GM19351 (cell line): ENCODE data around the gene USB1.

ENCODE experiments used
- ATAC-seq: cut with Tn5 transposase; IDR thresholded peaks from one replicate; pipeline ENCODE4 v1.9.1; 2021; ENCODE audit warnings: mild to moderate bottlenecking, moderate library complexity; ENCODE audit not compliant: unreplicated experiment

USB1 gene

DNA sequence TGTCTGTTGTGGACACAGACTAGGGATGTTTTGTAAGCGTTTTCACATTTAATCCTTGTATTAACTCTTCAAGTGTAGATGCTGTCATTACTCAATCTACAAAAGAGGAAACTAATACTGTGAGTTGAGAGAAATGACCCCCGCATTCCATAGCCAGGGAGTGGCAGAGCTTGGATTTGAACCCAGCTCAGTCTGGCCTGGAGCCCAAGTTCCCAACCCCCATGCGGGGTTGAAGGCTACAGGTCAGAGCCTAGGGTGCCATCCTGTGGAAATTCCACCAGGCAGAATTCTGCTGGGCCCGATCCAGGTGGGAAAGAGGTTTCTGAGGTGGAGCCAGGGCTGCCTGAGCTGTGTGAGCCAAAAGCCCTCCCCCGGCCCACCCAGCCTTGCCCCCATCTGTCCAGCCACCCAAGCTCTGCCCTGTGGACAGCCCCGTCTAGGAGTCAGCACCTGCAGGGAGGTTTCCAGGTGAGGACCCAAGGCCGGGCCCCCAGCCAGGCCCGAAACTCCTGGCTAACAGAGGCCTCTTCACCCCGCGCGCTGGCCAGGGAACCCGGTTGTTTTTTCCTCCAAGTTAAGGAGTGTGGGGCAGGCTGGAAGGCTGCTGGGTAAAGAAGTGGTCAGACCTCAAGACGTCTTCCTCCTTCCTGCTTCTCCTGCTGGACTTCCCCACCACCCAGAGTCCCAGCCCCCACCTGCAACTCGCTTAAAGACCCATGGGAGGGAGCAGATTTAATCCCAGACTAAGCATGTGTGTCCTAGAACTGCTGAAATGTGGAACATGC is 30.0 kb downstream of the USB1 start:
- ATAC-seq: no peak

GRCh38 chr16:58032710-58033293 is 31.6 kb downstream of the USB1 start:
- ATAC-seq: no peak

- no peak for ATAC-seq
Measured at GRCh38 chr16:58034128-58034685, 33.0 kb downstream of the USB1 start.

DNA sequence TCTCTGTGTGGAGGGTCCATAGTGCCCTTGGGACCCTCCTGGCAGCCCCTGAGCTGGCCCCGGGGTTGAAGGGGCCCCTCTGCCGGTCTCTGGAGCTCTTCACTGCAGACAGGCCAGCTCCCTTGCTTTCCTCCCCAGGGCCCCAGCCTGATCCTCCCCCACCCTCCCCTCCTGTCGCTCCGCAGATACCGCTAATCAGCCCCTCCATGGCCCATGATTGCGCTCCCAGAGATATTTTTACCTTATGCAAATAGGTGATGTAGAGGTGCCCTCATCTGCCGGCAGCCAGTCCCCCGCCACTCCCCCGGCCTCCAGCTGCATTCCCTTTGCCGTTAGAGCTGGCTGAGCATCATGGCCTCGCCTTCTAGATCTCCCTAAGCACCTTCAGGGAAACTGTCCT is 33.6 kb downstream of the USB1 start:
- no peak for ATAC-seq

DNA sequence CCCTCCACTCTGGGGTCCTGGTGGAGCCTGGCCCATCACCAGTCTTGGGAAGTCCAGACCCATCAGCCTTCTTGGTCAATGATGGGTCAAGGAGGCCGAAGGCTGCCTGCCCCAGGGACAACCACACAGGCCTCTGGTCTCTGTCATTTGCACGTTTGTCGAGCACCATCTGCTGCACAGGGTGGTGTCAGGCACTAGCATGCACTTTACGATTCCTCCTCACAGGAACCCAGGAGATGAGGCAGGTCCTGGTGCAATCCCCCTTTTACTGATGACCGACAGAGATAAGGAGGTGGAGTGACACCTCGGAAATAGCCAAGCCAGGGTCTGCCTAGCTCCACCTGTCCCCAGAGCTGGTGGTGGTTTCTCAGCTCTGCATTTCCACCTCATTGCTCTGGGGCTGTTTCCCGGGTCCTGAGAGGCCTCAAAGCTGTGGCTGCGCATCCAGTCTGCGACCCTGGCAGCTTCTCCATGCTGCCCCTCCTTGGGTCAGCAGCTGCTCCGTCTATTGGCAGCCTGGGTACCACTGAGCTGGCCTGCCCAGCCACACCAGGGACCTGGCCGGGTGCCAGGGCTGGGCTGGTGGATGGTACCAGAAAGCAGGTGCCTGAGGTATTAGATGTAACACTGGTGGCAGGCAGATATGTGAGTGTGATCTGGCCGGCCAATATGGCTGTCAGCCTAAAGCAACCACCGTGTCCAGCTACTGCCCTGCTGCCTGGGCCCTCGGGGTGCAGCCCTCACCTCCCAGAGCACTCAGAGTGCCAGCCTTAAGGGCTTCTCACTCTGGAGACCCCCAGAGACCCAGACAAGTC is 34.4 kb downstream of the USB1 start:
- ATAC-seq: no peak

- no peak for ATAC-seq
Measured at GRCh38 chr16:58036943-58037342, 35.7 kb downstream of the USB1 start.

- no peak for ATAC-seq
Measured at GRCh38 chr16:58037365-58038057, 36.3 kb downstream of the USB1 start.

GRCh38 chr16:58038219-58038641 is 37.0 kb downstream of the USB1 start:
- ATAC-seq: no peak

GRCh38 chr16:58039829-58040495 is 38.8 kb downstream of the USB1 start:
- ATAC-seq: no peak

- ATAC-seq: no peak
Measured at GRCh38 chr16:58040496-58040846, 39.3 kb downstream of the USB1 start.

GRCh38 chr16:58040945-58041627 is 39.9 kb downstream of the USB1 start:
- no peak for ATAC-seq

DNA sequence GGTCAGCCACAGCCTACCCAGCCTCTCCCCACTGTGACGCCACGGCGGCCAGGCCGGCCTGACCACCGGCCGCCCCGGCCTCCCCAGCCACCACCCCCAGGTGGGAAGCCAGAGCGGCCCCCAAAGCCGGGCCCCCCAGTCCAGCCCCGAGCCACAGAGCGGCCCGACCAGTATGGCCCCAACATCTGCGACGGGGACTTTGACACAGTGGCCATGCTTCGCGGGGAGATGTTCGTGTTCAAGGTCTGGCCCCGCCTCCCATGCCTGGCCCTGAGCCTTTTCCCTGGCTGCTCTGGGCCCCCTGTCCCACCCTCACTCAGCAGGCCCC is 40.4 kb downstream of the USB1 start:
- ATAC-seq: no peak

DNA sequence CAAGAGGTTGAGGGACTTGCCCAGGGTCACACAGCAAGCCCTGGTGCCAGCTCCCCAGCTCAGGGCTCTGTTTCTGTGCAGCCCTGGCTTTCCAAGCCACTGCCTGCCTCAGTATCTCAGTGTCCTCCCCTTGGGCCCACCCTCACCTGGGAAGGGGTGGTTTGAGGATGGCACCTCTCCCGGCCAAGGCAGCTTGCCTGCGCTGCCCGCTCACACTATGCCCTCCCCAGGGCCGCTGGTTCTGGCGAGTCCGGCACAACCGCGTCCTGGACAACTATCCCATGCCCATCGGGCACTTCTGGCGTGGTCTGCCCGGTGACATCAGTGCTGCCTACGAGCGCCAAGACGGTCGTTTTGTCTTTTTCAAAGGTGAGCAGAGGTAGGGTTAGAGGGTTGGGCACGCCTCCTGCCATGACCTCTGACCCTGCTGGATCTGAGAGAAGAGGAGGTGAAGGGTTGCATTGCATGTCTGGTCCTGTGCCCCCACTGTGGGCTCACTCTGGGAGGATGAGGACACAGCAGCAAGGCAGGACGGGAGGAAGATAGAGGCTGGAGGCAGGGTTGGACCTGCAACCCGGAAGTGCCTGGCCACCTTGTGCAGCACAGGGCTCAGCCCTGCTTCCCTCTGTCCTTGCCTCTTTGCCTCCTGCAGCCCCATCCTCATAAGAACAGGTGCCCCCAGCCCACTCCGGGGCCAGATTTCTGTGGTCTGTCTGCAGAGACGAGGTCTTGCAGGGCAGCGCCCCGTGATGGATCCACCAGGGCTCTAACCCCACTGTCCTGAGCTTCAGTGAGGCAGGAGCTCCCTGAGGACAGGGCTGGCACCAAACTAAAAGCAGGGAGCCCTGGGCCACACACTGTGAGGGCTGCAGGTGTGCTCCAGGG is 41.0 kb downstream of the USB1 start:
- ATAC-seq: no peak

GRCh38 chr16:58042886-58043515 is 41.8 kb downstream of the USB1 start:
- no peak for ATAC-seq

- ATAC-seq: no peak
Measured at GRCh38 chr16:58043571-58044155, 42.5 kb downstream of the USB1 start.

- ATAC-seq: no peak
Measured at GRCh38 chr16:58044266-58045019, 43.2 kb downstream of the USB1 start.

DNA sequence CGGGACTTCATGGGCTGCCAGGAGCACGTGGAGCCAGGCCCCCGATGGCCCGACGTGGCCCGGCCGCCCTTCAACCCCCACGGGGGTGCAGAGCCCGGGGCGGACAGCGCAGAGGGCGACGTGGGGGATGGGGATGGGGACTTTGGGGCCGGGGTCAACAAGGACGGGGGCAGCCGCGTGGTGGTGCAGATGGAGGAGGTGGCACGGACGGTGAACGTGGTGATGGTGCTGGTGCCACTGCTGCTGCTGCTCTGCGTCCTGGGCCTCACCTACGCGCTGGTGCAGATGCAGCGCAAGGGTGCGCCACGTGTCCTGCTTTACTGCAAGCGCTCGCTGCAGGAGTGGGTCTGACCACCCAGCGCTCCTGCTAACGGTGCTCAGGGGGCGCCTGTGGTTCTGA is 43.9 kb downstream of the USB1 start:
- no peak for ATAC-seq
